Adrenal gland (tissue), 12 donors: ENCODE measurements around the gene HS2ST1. TPM values are rescaled to one million over a fixed set of nuclear protein-coding genes. Genes with fewer than 3 reads are reported as not detected.

ENCODE experiments used
- DNase-seq, 7 donors: peaks; one replicate each; pipeline ENCODE4 v3.0.0-alpha.2; 2019 to 2020
- H3K27ac ChIP-seq, 5 donors: fragments of 200-600 bp; sonication (generic) in 4 of 5; 1 replicate in 3 of 5; 2 replicates in 2 of 5; pipeline versions ENCODE4 v1.5.1 to v1.8.0; 2016 to 2020; ENCODE audit warnings: mild to moderate bottlenecking in 1 of 5
- H3K27me3 ChIP-seq: fragments of 200-600 bp; 2 replicates; pipeline ENCODE4 v1.8.0; 2021
- H3K36me3 ChIP-seq, 2 donors: fragments of 200-600 bp; replicated peaks in 1 of 2; 1 replicate in 1 of 2; 2 replicates in 1 of 2; pipeline versions ENCODE4 v1.5.1 to v1.8.0; 2018 to 2022
- H3K4me1 ChIP-seq, 2 donors: fragments of 200-600 bp; replicated peaks in 1 of 2; 1 replicate in 1 of 2; 2 replicates in 1 of 2; pipeline versions ENCODE4 v1.5.1 to v1.8.0; 2018 to 2021
- H3K4me3 ChIP-seq, 4 donors: fragments of 200-600 bp; sonication (generic) in 3 of 4; one replicate each; pipeline ENCODE4 v1.5.1; 2016 to 2018
- H3K9me3 ChIP-seq, 3 donors: fragments of 200-600 bp; sonication (generic) in 1 of 3; replicated peaks in 1 of 3; 1 replicate in 2 of 3; 2 replicates in 1 of 3; pipeline versions ENCODE4 v1.5.1 to v1.8.0; 2016 to 2021
- CTCF ChIP-seq, 6 experiments: fragments of 450-650 bp in 4 of 6; fragments of 200-600 bp in 2 of 6; sonication (generic) in 1 of 6; IDR thresholded peaks; 1 replicate in 5 of 6; 2 replicates in 1 of 6; pipeline versions ENCODE4 v1.5.1 to v1.8.0; 2016 to 2021; ENCODE audit warnings: antibody characterized with exemption in 6 of 6, mild to moderate bottlenecking in 2 of 6, moderate library complexity in 1 of 6
- POLR2A ChIP-seq, 2 donors: fragments of 450-650 bp; IDR thresholded peaks; one replicate each; pipeline ENCODE4 v1.6.1; 2017; ENCODE audit warnings: antibody characterized with exemption in 2 of 2, mild to moderate bottlenecking in 2 of 2, moderate library complexity in 1 of 2
- WGBS, 4 donors: extraction: QIAGEN DNeasy Blood & Tissue Kit in 2 of 4; methylation state at CpG; one replicate each; pipeline versions ENCODE4 v1.1.5 to v1.1.7; 2013 to 2017; 5-methylcytosine and 5-hydroxymethylcytosine counted together
- intact Hi-C, 2 donors: fragments of 100-400 bp; cut with DNase I; formaldehyde crosslinking; loops; one replicate each; pipeline versions ENCODE4 v1.14.1 to v1.15.0; 2022 to 2023
- polyA plus RNA-seq, 3 donors: library from polyadenylated mRNA; stranded (reverse); fragments of 200-250 nt in 2 of 3; fragments of 350-450 nt in 1 of 3; fragmentation: Illumina TruSeq in 1 of 3; extraction: RNeasy Lipid Tissue Mini Kit (QIAGEN cat#74804) in 1 of 3; gene quantifications; one replicate each; pipeline ENCODE4 v1.2.3, GENCODE V29; 2013 to 2014
- total RNA-seq, 9 donors: library from RNA; depleted of rRNA in 4 of 9; stranded (reverse); fragments of >200 nt in 4 of 9; fragments of 120-200 nt in 1 of 9; fragmentation: NEBNext Ultra II Directional in 1 of 9; extraction: Animal tissue kit (Norgen Biotek cat#: 25700) in 1 of 9; gene quantifications; one replicate each; pipeline versions ENCODE4 v1.1.0 to v1.2.4, GENCODE V29; 2013 to 2023
- donor health status: healthy with polysubstance abuse.
- donor health status: Bipolar disorder and iron deficiency.
- donor health status: DM: yes; HTN: yes; CAD: no.
- donor health status: DM: no; HTN: no; CAD: no.
- donor health status: DM: no; HTN: no; CAD: no.
- donor health status: DM: yes; HTN: yes; CAD: no.

Gene HS2ST1
- total and polyA plus RNA-seq, 12 donors, result 11.2 to 131 (median 46.5) TPM

DNA sequence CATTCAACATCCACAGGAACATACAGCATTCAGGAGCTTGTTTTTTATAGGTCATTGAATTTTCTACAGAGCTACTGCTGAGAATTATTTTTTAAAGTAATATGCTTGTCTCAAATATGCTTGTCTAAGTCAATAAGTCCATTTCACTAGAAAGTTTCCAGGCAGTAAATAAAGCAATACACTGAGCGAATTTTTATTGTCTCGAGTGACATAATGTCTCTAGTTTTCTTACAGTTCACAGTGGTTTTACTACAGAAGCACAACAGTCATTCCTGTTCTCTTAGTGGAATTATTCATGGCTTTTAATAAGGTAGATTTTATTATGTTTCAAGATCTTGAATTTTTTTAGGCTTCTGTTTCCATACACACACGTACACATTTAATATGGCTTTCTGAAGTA is 83.8 kb downstream of the HS2ST1 start:
- Histone ChIP-seq H3K4me1 (peaks cover 0 to 4% of the 10 kb centered on the region in 2 donors), H3K27me3 (no peaks in the 10 kb centered on the region), H3K36me3 (no peaks in the 10 kb centered on the region), H3K4me3 (no peak overlapping the region), H3K9me3 (no peaks in the 10 kb centered on the region), H3K27ac (no peak overlapping the region)
- 92 to 97% (median 93%) methylated on average over 3 of the region's 3 CpGs for WGBS, 4 donors
- no peak for DNase-seq
- TF ChIP-seq CTCF (IDR thresholded peaks at IDR 0.05), result no peak
- TF ChIP-seq POLR2A (IDR thresholded peaks at IDR 0.05), result no peak
- intact Hi-C loops, result no loop called here

- Histone ChIP-seq H3K4me1 (peaks cover 0 to 4% of the 10 kb centered on the region in 2 donors), H3K27me3 (no peaks in the 10 kb centered on the region), H3K27ac (no peak overlapping the region), H3K36me3 (no peaks in the 10 kb centered on the region), H3K9me3 (no peaks in the 10 kb centered on the region), H3K4me3 (no peak overlapping the region)
- no peak for DNase-seq
- intact Hi-C loops, result no loop called here
- TF ChIP-seq POLR2A (IDR thresholded peaks at IDR 0.05), result no peak
- TF ChIP-seq CTCF (IDR thresholded peaks at IDR 0.05), result no peak
These were observed 84.3 kb downstream of the HS2ST1 start for GRCh38 chr1:86998727-86999126.

- Histone ChIP-seq H3K9me3 (no peaks in the 10 kb centered on the region), H3K27me3 (no peaks in the 10 kb centered on the region), H3K36me3 (no peaks in the 10 kb centered on the region), H3K4me1 (no peaks in the 10 kb centered on the region), H3K4me3 (no peak overlapping the region), H3K27ac (no peak overlapping the region)
- intact Hi-C loops, result no loop called here
- DNase-seq, result no peak
- TF ChIP-seq POLR2A (IDR thresholded peaks at IDR 0.05), result no peak
- TF ChIP-seq CTCF (IDR thresholded peaks at IDR 0.05), result no peak
- 36 to 44% (median 43%) methylated on average over 2 of the region's 2 CpGs for WGBS, 4 donors
These were observed 86.0 kb downstream of the HS2ST1 start for GRCh38 chr1:87000460-87000859.

DNA sequence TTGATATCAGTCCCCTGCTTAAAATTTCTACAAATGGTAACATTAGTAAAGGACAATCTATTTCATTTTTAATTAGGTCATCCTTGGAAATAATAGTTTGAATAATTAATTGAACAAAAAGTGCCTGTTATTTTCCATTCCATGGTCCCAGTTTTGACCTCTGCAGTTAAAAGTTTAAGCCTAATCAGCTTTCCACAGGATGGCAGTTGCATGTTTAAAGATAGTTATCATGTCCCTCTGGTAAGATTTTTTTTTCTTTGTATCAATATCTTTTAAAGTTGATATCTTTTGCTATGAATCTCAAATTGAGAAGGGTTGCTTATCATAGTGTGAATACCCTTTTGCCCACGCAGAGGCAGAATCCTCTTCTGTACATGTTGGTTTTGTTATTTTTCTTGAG is 90.4 kb downstream of the HS2ST1 start:
- Histone ChIP-seq H3K27me3 (no peaks in the 10 kb centered on the region), H3K4me1 (peaks cover 0 to 7% of the 10 kb centered on the region in 2 donors), H3K4me3 (no peak overlapping the region), H3K27ac (no peak overlapping the region), H3K9me3 (peaks cover 0 to 6% (median 0%) of the 10 kb centered on the region in 3 donors), H3K36me3 (no peaks in the 10 kb centered on the region)
- intact Hi-C loops, result no loop called here
- TF ChIP-seq POLR2A (IDR thresholded peaks at IDR 0.05) (no peak), CTCF (IDR thresholded peaks at IDR 0.05) (no peak)
- no peak for DNase-seq
- WGBS, 4 donors, result 83 to 92% (median 89%) methylated on average over 1 of the region's 1 CpG
